Kidney (tissue), 14 donors: ENCODE data around the gene CYSTM1. TPM values are rescaled to one million over a fixed set of nuclear protein-coding genes. Genes with fewer than 3 reads are reported as not detected.

Experiments used
- DNase-seq, 5 donors: peaks; one replicate each; pipeline ENCODE4 v3.0.0-alpha.2; 2013 to 2020
- FAIRE-seq: peaks from 2 replicates; lab custom pipeline; 2012; peaks lifted over from hg19 to GRCh38; lab: Jason Lieb, UNC
- H3K27ac ChIP-seq, 2 donors: one replicate each; pipeline ENCODE4 v1.7.0; 2013; ENCODE audit warnings: low read depth in 2 of 2, low read length in 2 of 2, inconsistent platforms in 1 of 2
- H3K27me3 ChIP-seq: one replicate; pipeline ENCODE4 v1.7.1; 2013; ENCODE audit warnings: low read length, inconsistent platforms; ENCODE audit not compliant: control insufficient read depth, insufficient read depth
- H3K36me3 ChIP-seq, 3 donors: one replicate each; pipeline versions ENCODE4 v1.7.0 to v1.7.1; 2013; ENCODE audit warnings: low read length in 3 of 3, control low read depth in 1 of 3, inconsistent platforms in 1 of 3; ENCODE audit not compliant: insufficient read depth in 3 of 3, control insufficient read depth in 2 of 3
- H3K4me1 ChIP-seq, 3 donors: one replicate each; pipeline versions ENCODE4 v1.7.0 to v1.7.1; 2013; ENCODE audit warnings: low read length in 3 of 3, inconsistent platforms in 1 of 3, low read depth in 1 of 3; ENCODE audit not compliant: control insufficient read depth in 2 of 3, insufficient read depth in 2 of 3
- H3K4me3 ChIP-seq, 3 donors: one replicate each; pipeline versions ENCODE4 v1.7.0 to v1.8.1; 2013; ENCODE audit warnings: low read length in 3 of 3, control low read depth in 1 of 3, inconsistent platforms in 1 of 3
- H3K9ac ChIP-seq, 3 donors: one replicate each; pipeline versions ENCODE4 v1.7.0 to v1.7.1; 2013; ENCODE audit warnings: low read length in 3 of 3, control low read depth in 1 of 3, inconsistent platforms in 1 of 3
- H3K9me3 ChIP-seq, 3 donors: one replicate each; pipeline versions ENCODE4 v1.7.0 to v1.7.1; 2013; ENCODE audit warnings: low read length in 3 of 3, control low read depth in 1 of 3, inconsistent platforms in 1 of 3; ENCODE audit not compliant: control insufficient read depth in 2 of 3, insufficient read depth in 1 of 3
- intact Hi-C: fragments of 100-400 bp; cut with DNase I; formaldehyde crosslinking; loops from one replicate; pipeline ENCODE4 v1.11.1; 2022
- polyA plus RNA-seq: library from polyadenylated mRNA; stranded (reverse); fragments of 350-450 nt; fragmentation: Illumina TruSeq; extraction: RNeasy Lipid Tissue Mini Kit (QIAGEN cat#74804); gene quantifications from one replicate; pipeline ENCODE4 v1.2.3, GENCODE V29; 2014; ENCODE audit warnings: low read depth, low replicate concordance; ENCODE audit not compliant: insufficient read depth
- total RNA-seq: library from RNA; stranded (reverse); fragmentation: NEBNext Ultra II Directional; extraction: Animal tissue kit (Norgen Biotek cat#: 25700); gene quantifications from one replicate; pipeline ENCODE4 v1.2.1, GENCODE V29; 2021
- TF ChIP-seq, protein P1 (sequence below): IDR thresholded peaks from 3 replicates; pipeline ENCODE4 v1.5.1; 2012; ENCODE audit warnings: mild to moderate bottlenecking, moderate library complexity, borderline replicate concordance; ENCODE audit not compliant: insufficient read depth; ENCODE audit errors: extremely low read depth
- donor health status: control.
- donor health status: control.
- donor health status: control.
- donor health status: control.
- donor health status: control.
- donor health status: DM: yes; HTN: yes; CAD: no.
- donor health status: Normal renal cell carcinoma (clear cell type).

The CYSTM1 gene
- total and polyA plus RNA-seq, 2 donors from 2014 or later = 157 to 485 TPM

- FAIRE-seq (no peak), DNase-seq (peak in 1 of 5 donors; percentile 44)
- H3K27ac ChIP-seq = peak overlapping the region; percentile 16 to 94
- no peak overlapping the region for H3K4me3 ChIP-seq
- intact Hi-C loops = no loop called here
- peaks cover 5 to 37% (median 37%) of the 10 kb centered on the region in 3 donors for H3K4me1 ChIP-seq
- H3K9ac ChIP-seq = peak overlapping the region in 1 of 3 donors; percentile 12
- H3K9me3 ChIP-seq = no peaks in the 10 kb centered on the region
- peaks cover 0 to 6% (median 5%) of the 10 kb centered on the region in 3 donors for H3K36me3 ChIP-seq
- H3K27me3 ChIP-seq = no peaks in the 10 kb centered on the region
- TF ChIP-seq, protein P1, sequence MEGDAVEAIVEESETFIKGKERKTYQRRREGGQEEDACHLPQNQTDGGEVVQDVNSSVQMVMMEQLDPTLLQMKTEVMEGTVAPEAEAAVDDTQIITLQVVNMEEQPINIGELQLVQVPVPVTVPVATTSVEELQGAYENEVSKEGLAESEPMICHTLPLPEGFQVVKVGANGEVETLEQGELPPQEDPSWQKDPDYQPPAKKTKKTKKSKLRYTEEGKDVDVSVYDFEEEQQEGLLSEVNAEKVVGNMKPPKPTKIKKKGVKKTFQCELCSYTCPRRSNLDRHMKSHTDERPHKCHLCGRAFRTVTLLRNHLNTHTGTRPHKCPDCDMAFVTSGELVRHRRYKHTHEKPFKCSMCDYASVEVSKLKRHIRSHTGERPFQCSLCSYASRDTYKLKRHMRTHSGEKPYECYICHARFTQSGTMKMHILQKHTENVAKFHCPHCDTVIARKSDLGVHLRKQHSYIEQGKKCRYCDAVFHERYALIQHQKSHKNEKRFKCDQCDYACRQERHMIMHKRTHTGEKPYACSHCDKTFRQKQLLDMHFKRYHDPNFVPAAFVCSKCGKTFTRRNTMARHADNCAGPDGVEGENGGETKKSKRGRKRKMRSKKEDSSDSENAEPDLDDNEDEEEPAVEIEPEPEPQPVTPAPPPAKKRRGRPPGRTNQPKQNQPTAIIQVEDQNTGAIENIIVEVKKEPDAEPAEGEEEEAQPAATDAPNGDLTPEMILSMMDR = no peak
Measured at GRCh38 chr5:140239461-140239860, 64.5 kb downstream of the CYSTM1 start.

- H3K27ac ChIP-seq = peak overlapping the region; percentile 78 to 94
- H3K27me3 ChIP-seq = no peaks in the 10 kb centered on the region
- no peak overlapping the region for H3K4me3 ChIP-seq
- intact Hi-C loops = no loop called here
- FAIRE-seq = no peak
- TF ChIP-seq, protein P1 = peak; percentile 48
- peaks cover 5 to 37% (median 37%) of the 10 kb centered on the region in 3 donors for H3K4me1 ChIP-seq
- peak in 4 of 5 donors; percentile 67 to 83 (median 75) for DNase-seq
- H3K36me3 ChIP-seq = peaks cover 0 to 8% (median 5%) of the 10 kb centered on the region in 3 donors
- no peaks in the 10 kb centered on the region for H3K9me3 ChIP-seq
- H3K9ac ChIP-seq = peak overlapping the region in 1 of 3 donors; percentile 12
Measured at GRCh38 chr5:140239939-140240700, 65.1 kb downstream of the CYSTM1 start.

- intact Hi-C loops = no loop called here
- Histone ChIP-seq H3K4me1 (peaks cover 5 to 40% (median 37%) of the 10 kb centered on the region in 3 donors), H3K9me3 (no peaks in the 10 kb centered on the region), H3K4me3 (no peak overlapping the region), H3K9ac (peak overlapping the region in 1 of 3 donors; percentile 41), H3K27ac (peak overlapping the region; percentile 78 to 94), H3K27me3 (no peaks in the 10 kb centered on the region), H3K36me3 (peaks cover 0 to 8% (median 5%) of the 10 kb centered on the region in 3 donors)
- TF ChIP-seq, protein P1 = no peak
- peak; percentile 79 for FAIRE-seq
- peak; percentile 81 to 97 (median 85) for DNase-seq
Measured at GRCh38 chr5:140240987-140241706, 66.2 kb downstream of the CYSTM1 start.
